Erythroblast (primary cell): ENCODE measurements around the gene MYL6B.
A peak's percentile ranks its signal among the peaks of the same experiment; 100 is the strongest.

Source experiments
- DNase-seq, 2 experiments: peaks; one replicate each; lab custom pipeline; 2025; lab: John Stamatoyannopoulos, UW
- GATA1 ChIP-seq: IDR thresholded peaks from 2 replicates; pipeline ENCODE4 v1.6.1; 2011; ENCODE audit warnings: low read depth, mild to moderate bottlenecking, control low read depth, low read length, moderate library complexity
- POLR2A ChIP-seq: IDR thresholded peaks from 2 replicates; pipeline ENCODE4 v1.6.1; 2011; ENCODE audit warnings: mild to moderate bottlenecking, low read length

MYL6B gene

DNA sequence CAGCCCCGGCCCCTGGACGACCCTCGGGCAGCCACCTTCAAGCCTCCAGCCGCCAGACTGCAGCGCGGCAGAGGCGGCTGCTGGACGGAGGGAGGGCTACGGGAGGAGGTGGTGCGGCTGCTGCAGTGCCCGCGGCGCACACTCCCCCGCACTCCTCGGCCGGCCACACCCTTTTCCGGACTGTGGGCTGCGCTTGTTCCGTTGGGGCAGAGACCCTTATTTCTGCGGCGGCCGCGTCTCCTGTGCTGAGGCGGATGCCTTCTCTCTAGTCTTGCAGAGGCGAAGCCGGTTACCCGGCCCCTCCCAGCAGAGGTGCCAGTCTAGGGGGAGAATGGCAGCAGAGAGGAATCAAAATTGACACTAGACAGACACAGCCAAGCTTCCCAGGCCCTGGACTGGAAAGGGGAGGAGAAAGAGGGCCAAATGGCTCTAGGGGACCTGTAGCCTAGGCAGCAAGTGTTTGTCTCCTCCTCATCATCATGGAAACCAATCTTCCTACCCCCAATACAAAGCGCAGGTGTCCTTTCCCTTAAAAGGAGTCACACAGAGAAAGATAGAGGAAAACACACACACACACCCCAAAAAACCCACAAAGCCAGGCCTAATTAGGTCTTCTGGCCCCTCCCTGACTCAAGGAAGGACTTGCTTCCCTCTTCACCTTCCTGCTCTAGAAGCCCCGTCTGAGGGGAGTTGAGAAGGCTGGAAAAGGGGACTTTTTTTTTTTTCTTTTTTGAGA, 23.0 kb upstream of the MYL6B start:
- TF ChIP-seq GATA1 (no peak), POLR2A (peak; percentile 28)
- peak; percentile 70 to 74 for DNase-seq

DNA sequence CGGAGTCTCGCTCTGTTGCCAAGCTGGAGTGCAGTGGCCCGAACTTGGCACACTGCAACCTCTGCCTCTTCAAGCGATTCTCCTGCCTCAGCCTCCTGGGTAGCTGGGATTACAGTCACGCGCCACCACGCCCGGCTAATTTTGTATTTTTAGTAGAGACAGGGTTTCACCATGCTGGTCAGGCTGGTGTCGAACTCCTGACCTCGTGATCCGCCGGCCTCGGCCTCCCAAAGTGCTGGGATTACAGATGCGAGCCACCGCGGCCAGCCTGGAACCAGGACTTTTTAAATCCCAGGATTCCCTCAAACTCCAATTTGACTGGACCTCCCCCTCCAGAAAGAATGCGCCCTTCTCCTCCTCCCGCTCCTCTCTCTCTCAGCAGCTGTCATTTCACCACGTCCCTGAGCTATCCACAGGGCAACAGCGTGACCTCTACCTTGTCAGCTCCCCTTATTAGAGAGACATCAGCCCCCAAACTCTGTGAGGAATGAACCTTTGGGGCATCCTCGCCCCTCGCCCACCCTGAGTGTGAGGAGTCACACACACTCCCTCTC, 22.4 kb upstream of the MYL6B start:
- TF ChIP-seq GATA1 (no peak), POLR2A (no peak)
- DNase-seq: no peak

DNA sequence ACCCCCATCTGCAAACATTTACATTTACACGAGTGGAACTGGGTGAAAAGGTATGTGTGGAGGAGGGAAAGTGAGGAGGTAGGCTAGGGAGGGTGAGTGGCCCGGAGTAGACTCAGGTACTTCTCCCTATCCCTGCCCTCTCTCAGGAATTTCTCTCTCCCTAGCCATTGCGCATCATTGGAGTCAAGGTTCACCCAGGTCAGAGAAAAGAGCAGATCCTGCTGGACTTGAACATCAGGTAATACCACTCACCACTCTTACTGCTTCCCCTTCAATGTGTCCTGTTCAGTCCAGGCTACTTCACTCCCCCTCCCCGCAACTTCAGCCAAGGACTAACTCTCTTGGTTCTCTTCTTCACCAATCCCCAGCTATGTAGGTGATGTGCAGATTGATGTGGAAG, 21.5 kb upstream of the MYL6B start:
- TF ChIP-seq GATA1 (no peak), POLR2A (no peak)
- no peak for DNase-seq

DNA sequence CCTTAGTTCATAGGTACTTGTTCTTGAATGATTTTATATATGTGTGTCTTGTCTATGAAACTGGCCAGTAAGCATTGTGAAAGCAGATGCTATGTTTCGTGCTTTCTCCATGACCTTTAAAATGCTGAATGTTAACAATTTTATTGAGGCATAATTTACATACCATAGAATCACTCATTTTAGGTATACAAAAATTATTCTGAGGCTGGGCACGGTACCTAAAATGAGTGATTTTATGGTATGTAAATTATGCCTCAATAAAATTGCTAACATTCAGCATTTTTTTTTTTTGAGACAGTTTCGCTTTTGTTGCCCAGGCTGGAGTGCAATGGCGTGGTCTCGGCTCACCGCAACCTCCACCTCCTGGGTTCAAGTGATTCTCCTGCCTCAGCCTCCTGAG, 17.5 kb upstream of the MYL6B start:
- TF ChIP-seq GATA1 (no peak), POLR2A (no peak)
- no peak for DNase-seq

DNA sequence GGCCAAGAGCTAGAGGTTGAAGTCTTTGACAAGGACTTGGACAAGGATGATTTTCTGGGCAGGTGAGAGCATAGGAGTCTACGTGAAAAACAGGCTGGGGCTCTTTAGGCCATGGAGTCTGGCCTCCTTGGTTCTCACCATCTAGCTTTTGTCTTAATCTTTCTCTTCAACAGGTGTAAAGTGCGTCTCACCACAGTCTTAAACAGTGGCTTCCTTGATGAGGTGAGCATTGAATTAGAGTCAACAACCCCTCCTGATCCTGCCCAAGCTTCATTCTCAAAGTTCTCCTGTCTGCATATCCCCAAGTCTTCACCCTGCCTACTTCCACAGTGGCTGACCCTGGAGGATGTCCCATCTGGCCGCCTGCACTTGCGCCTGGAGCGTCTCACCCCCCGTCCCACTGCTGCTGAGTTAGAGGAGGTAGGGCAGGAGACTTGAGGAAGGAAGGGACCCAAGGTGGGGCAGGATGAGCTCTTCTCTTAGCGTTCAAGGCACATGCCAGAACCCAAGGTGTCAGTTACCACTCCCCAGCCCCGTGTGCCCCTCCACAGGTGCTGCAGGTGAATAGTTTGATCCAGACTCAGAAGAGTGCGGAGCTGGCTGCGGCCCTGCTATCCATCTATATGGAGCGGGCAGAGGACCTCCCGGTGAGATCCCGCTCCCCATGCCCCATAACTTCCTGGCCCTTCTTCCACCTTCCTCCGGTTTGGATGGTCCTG, 14.4 kb upstream of the MYL6B start:
- TF ChIP-seq POLR2A: no peak
- TF ChIP-seq GATA1: no peak
- DNase-seq: no peak

DNA sequence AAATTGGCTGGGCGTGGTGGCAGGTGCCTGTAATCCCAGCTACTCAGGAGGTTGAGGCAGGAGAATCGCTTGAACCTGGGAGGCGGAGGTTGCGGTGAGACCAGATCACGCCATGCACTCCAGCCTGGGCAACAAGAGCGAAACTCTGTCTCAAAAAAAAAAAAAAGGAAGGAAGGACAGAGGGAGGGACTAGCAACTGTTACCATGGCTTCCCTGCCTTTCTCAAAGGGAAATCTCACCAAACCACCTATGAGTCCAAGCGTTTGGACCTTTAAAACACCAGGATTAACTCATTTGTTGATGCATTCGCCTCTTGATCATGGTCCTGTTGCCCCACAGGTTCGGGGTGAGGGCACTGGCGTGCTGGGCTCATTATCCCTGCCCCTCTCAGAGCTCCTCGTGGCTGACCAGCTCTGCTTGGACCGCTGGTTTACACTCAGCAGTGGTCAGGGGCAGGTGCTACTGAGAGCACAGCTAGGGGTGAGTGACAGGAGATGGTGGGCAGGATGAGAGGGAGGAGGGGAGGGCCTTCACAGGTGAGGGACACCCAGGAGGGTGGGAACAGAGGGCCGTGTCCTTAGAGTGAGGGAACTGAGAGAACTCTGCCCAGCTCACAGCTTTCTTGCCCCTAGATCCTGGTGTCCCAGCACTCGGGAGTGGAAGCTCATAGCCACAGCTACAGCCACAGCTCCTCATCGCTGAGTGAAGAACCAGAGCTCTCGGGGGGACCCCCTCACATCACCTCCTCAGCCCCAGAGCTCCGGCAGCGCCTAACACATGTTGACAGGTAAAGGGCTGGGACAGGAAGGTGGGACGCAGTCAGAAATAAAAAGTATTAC, 10.2 kb upstream of the MYL6B start:
- no peak for DNase-seq

DNA sequence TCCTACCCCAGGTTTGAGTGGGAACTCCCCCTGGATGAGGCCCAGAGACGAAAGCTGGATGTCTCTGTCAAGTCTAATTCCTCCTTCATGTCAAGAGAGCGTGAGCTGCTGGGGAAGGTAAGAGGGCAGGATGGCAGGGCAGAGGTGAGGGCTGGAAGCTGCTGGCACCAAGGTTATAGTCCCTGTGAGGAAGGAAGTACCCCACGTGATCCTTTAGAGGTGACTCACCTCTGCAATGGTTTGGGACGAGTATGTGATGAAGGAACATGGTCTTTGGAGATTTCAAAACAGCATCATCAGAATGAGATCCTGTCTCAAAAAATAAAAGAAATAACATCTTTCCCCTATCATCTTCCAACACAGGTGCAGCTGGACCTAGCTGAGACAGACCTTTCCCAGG, 9.2 kb upstream of the MYL6B start:
- no peak for TF ChIP-seq POLR2A
- DNase-seq: no peak

More for the DNA sequence above, 10.2 kb upstream of the MYL6B start:
- TF ChIP-seq POLR2A (no peak), GATA1 (no peak)

DNA sequence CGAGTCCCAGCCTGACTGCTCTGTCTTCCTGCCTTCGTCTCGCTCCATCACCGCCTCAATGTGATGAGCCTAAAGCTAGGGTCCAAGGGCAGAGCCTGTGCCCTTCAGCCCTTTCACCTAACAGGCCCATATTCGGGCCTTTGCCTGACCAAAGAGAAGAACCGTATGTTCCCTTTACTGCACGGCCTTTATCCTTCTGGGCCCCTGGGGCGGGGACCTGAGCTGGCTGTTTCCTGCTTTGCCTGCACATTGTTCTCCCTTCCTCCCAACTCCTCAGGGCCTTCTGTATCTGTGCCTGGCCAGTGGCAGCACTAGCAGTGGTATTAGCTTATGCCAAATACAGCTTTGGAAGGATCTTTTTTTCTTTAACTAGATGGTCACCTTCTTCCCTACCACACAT, 8.5 kb upstream of the MYL6B start:
- DNase-seq: no peak
- TF ChIP-seq POLR2A (no peak), GATA1 (no peak)

DNA sequence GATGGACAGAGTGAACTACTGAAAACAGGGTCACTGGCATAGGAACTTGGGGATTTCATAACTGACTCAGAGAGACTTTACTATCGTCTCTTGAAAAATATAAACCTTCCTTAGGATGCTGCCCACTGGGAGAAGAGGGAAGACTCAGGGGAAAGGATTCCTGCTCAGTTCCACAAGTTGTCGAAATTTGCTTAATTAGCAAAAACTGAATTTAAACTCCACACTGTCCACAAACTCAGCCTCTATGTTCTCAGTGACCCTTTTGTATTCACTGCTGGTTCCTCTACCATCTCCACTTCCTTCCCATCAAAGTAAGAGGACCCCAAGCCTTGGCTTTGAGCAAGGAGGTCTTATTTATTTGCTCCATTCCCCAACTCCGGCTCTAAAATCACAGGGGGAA, 7.2 kb upstream of the MYL6B start:
- TF ChIP-seq POLR2A (no peak), GATA1 (no peak)
- DNase-seq: no peak

DNA sequence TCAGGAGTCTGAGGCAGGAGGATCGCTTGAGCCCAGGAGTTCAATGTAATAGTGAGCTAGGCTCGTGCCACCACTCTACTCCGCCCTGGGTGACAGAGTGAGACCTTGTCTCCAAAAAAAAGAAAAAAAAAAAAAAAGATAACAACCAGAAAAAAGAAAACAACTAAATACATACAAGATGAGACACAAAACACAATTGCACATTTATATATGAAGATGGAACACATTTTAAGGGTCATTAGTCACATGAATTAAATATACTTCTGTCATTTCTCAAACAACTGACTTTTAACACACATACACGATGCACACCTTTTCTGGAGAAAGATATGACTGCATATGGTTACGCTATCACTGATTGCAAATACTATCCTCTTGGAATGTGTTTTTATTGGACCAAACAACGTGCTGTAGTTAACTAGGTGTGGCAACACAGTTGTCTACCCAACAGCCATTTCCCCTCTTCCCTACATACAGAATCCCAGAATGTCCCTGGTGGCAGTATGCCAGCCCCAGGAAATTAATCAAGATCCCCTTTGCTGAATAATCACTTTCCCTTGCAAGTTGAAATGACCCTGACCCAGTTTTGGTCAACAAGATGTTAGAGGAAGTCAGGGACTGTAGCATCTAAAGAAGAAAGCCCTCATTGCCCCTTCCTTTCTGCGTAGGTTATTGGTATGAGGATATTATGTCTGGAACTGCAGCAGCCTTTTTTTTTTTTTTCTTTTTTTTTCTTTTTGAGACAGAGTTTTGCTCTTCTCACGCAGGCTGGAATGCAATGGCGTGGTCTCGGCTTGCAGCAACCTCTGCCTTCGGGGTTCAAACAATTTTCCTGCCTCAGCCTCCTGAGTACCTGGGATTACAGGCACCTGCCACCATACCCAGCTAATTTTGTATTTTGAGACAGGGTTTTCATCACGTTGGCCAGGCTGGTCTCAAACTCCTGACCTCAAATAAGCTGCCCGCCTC, 5.6 kb upstream of the MYL6B start:
- TF ChIP-seq POLR2A (no peak), GATA1 (no peak)
- no peak for DNase-seq

DNA sequence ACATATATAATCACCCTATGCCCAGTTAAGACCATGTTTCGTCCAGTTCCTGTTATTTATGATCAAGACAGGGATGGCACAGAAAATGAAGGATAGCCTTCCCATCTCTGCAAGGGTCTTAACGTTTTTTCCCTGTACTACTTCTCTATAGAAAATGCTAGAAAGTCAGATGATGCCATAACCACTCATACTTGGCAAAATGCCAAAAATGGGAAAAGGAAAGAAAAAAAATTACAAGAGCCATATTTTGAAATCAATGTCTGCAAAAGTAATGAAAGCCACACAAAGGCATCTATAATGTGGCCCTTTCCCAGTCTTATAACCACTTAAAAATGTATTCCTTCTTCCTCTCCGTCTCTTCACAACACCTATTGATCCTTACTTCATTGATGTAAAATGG, 1.8 kb upstream of the MYL6B start:
- TF ChIP-seq POLR2A (no peak), GATA1 (no peak)
- peak in 1 of 2 experiments; percentile 76 for DNase-seq

DNA sequence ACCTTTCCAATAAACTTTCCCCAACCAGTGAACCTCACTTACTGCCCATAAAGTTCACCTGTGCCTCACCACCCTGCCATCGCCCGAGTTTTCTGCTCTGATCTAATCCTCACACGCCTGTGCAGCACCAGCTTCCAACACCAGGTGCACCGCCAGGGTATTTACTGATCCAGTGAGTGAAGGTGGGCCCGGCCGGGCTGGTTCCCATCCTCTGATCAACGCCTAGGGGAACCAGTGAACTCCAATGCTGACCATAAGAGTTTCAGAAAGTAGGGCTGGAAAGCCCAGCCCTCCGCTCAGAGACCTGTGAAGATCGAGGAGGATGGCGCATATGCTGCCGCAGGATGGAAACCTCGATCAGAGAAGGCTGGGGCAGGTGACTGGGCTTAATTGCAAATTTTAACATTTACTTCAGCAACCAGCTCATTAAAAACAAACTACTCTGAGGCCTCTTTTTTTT, 685 bp upstream of the MYL6B start:
- TF ChIP-seq GATA1: no peak
- no peak for TF ChIP-seq POLR2A
- DNase-seq: peak; percentile 71 to 78
